GM23248 (cell line): ENCODE data around the gene LRBA. TPM values are rescaled to one million over a fixed set of nuclear protein-coding genes. Genes with fewer than 3 reads are reported as not detected.

Source experiments
- DNase-seq: peaks from one replicate; pipeline ENCODE4 v3.0.0-alpha.2; 2015
- H2AFZ ChIP-seq: fragments of 200-600 bp; sonication (generic); 2 replicates; pipeline ENCODE4 v1.6.1; 2016; ENCODE audit warnings: antibody characterized with exemption
- H3F3A ChIP-seq: fragments of 200-600 bp; sonication (generic); 2 replicates; pipeline ENCODE4 v1.6.1; 2016; ENCODE audit warnings: mild to moderate bottlenecking, antibody characterized with exemption, mixed run types; ENCODE audit not compliant: insufficient read depth
- H3K27ac ChIP-seq: fragments of 200-600 bp; sonication (generic); 2 replicates; pipeline ENCODE4 v1.5.1; 2016; ENCODE audit warnings: mild to moderate bottlenecking
- H3K27me3 ChIP-seq: fragments of 200-600 bp; sonication (generic); replicated peaks from 2 replicates; pipeline ENCODE4 v1.6.1; 2016; ENCODE audit warnings: mild to moderate bottlenecking; ENCODE audit not compliant: insufficient read depth
- H3K36me3 ChIP-seq: fragments of 200-600 bp; sonication (generic); 2 replicates; pipeline ENCODE4 v1.6.1; 2016; ENCODE audit warnings: low read depth, mild to moderate bottlenecking
- H3K4me1 ChIP-seq: fragments of 200-600 bp; sonication (generic); 2 replicates; pipeline ENCODE4 v1.6.1; 2016; ENCODE audit warnings: mild to moderate bottlenecking; ENCODE audit not compliant: insufficient read depth
- H3K4me2 ChIP-seq: fragments of 200-600 bp; sonication (generic); one replicate; pipeline ENCODE4 v1.6.1; 2016; ENCODE audit warnings: mild to moderate bottlenecking; ENCODE audit not compliant: unreplicated experiment
- H3K4me3 ChIP-seq: fragments of 200-600 bp; sonication (generic); 2 replicates; pipeline ENCODE4 v1.5.1; 2016; ENCODE audit warnings: mild to moderate bottlenecking
- H3K79me2 ChIP-seq: fragments of 200-600 bp; sonication (generic); 2 replicates; pipeline ENCODE4 v1.6.1; 2016; ENCODE audit warnings: mild to moderate bottlenecking; ENCODE audit not compliant: insufficient read depth
- H3K9ac ChIP-seq: fragments of 200-600 bp; sonication (generic); 2 replicates; pipeline ENCODE4 v1.6.1; 2016; ENCODE audit warnings: mild to moderate bottlenecking
- H3K9me2 ChIP-seq: fragments of 200-600 bp; sonication (generic); 2 replicates; pipeline ENCODE4 v1.6.1; 2016; ENCODE audit warnings: mixed run types, mild to moderate bottlenecking, moderate library complexity; ENCODE audit not compliant: insufficient read depth
- H3K9me3 ChIP-seq: fragments of 200-600 bp; sonication (generic); one replicate; pipeline ENCODE4 v1.6.1; 2017; ENCODE audit warnings: low read depth
- H4K20me1 ChIP-seq: fragments of 200-600 bp; sonication (generic); 2 replicates; pipeline ENCODE4 v1.6.0; 2016; ENCODE audit not compliant: insufficient read depth
- EZH2 ChIP-seq: fragments of 200-600 bp; sonication (generic); IDR thresholded peaks from 2 replicates; pipeline ENCODE4 v1.6.1; 2018; ENCODE audit warnings: antibody characterized with exemption, mild to moderate bottlenecking; ENCODE audit not compliant: insufficient read depth, poor library complexity, severe bottlenecking
- EZH2phosphoT487 ChIP-seq: fragments of 200-600 bp; sonication (generic); IDR thresholded peaks from 2 replicates; pipeline ENCODE4 v1.6.1; 2018; ENCODE audit warnings: antibody characterized with exemption, moderate library complexity, mild to moderate bottlenecking, low read depth; ENCODE audit not compliant: insufficient read depth
- WGBS, 2 experiments: methylation state at CpG; one replicate each; pipeline ENCODE4 v1.1.6; 2015 to 2017; ENCODE audit warnings: low lambda C conversion rate in 2 of 2, low coverage in 1 of 2; ENCODE audit errors: missing lambda C conversion rate in 2 of 2; 5-methylcytosine and 5-hydroxymethylcytosine counted together
- in situ Hi-C: fragments of 300-500 bp; cut with MboI; formaldehyde crosslinking; loops from 2 replicates; pipeline ENCODE4 v1.15.0; 2020
- polyA plus RNA-seq: library from polyadenylated mRNA; unstranded; fragments of >200 nt; fragmentation: Nextera tagmentation; extraction: Ambion mirVana; gene quantifications from 2 replicates; pipeline ENCODE4 v1.2.1, GENCODE V29; 2016
- total RNA-seq: library from RNA; depleted of rRNA; stranded (reverse); fragments of >200 nt; shearing (Covaris generic); gene quantifications from 2 replicates; pipeline ENCODE4 v1.2.3, GENCODE V29; 2014

The LRBA gene
- total and polyA plus RNA-seq, 2 experiments from 2014 or later = 6.6 to 17.8 TPM

- no peaks in the 10 kb centered on the region for H3K9me2 ChIP-seq
- H2AFZ ChIP-seq = no peak overlapping the region
- DNase-seq = peak; percentile 58
- H3K4me2 ChIP-seq = no peak overlapping the region
- H3K27ac ChIP-seq = no peak overlapping the region
- H3K9me3 ChIP-seq = no peaks in the 10 kb centered on the region
- no peaks in the 10 kb centered on the region for H3K79me2 ChIP-seq
- H3F3A ChIP-seq = 0 out of 2 replicates have a peak, but pooled peaks cover 10% of the 10 kb centered on the region
- no peak overlapping the region for H3K4me3 ChIP-seq
- H3K27me3 ChIP-seq = no peaks in the 10 kb centered on the region
- no peaks in the 10 kb centered on the region for H4K20me1 ChIP-seq
- H3K4me1 ChIP-seq = peaks cover 11% of the 10 kb centered on the region
- TF ChIP-seq EZH2phosphoT487 (no peak), EZH2 (no peak)
- no peak overlapping the region for H3K9ac ChIP-seq
- in situ Hi-C loops = no loop called here
- no peaks in the 10 kb centered on the region for H3K36me3 ChIP-seq
- WGBS, 2 experiments = 11 to 26% methylated on average over 1 of the region's 1 CpG
These were observed 635.6 kb downstream of the LRBA start for GRCh38 chr4:150379454-150379853.

DNA sequence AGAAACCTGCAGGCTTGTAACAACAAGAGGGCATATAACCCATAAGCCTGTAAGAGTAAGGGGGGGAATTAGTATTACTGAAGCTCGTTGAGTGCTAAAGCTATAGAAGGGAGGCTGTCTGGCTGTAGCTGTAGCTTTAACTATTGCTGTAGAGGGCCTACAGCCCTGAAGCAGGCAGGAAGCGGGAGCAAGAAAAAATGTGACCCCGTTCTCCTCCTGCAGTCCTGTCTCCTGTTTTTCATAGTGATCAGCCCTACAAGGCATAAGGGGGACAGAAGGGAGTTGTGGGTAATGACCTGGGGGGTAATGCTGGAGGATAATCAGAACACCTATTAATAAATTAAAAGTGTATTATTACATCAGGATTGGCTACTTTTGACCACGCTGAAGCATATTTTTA is 640.1 kb downstream of the LRBA start:
- 87 to 94% methylated on average over 4 of the region's 4 CpGs for WGBS, 2 experiments

DNA sequence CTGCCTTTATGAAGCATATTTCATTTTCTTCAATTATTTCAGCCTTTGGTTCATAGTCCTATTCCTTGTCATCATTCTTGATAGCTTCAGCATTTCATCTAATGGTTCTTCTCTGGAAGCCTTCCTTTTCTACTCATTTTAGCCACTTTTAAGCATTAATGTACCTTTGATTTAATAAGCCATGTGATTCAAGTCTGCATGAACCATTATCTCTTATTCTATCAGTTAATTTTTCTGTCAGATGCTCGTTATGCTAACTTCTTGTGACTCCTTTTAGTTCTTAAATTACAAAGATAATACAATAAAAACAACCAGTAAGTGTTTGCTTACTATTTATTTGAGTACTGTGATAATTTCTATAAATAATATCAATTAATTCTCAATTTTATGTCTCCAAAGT is 643.2 kb downstream of the LRBA start:
- no peak overlapping the region for H3K9ac ChIP-seq
- in situ Hi-C loops = no loop called here
- 90 to 96% methylated on average over 1 of the region's 1 CpG for WGBS, 2 experiments
- no peak overlapping the region for H3K27ac ChIP-seq
- H4K20me1 ChIP-seq = no peaks in the 10 kb centered on the region
- no peak overlapping the region for H3K4me2 ChIP-seq
- H2AFZ ChIP-seq = no peak overlapping the region
- no peaks in the 10 kb centered on the region for H3K9me2 ChIP-seq
- H3K79me2 ChIP-seq = no peaks in the 10 kb centered on the region
- no peaks in the 10 kb centered on the region for H3F3A ChIP-seq
- H3K36me3 ChIP-seq = no peaks in the 10 kb centered on the region
- DNase-seq = no peak
- H3K4me3 ChIP-seq = no peak overlapping the region
- no peak for TF ChIP-seq EZH2
- no peak for TF ChIP-seq EZH2phosphoT487
- no peaks in the 10 kb centered on the region for H3K9me3 ChIP-seq
- H3K27me3 ChIP-seq = no peaks in the 10 kb centered on the region
- H3K4me1 ChIP-seq = no peaks in the 10 kb centered on the region

More for the DNA sequence above, 640.1 kb downstream of the LRBA start:
- in situ Hi-C loops = no loop called here
- H3K4me1 ChIP-seq = peaks cover 3% of the 10 kb centered on the region; the same call in 1 of the 2 replicates
- H4K20me1 ChIP-seq = no peaks in the 10 kb centered on the region
- H3K9me2 ChIP-seq = no peaks in the 10 kb centered on the region
- no peak for DNase-seq
- no peak overlapping the region for H3K9ac ChIP-seq
- no peaks in the 10 kb centered on the region for H3K9me3 ChIP-seq
- no peak overlapping the region for H3K4me2 ChIP-seq
- TF ChIP-seq EZH2 (no peak), EZH2phosphoT487 (no peak)
- no peaks in the 10 kb centered on the region for H3K79me2 ChIP-seq
- H3K4me3 ChIP-seq = no peak overlapping the region
- H3K27me3 ChIP-seq = no peaks in the 10 kb centered on the region
- no peak overlapping the region for H3K27ac ChIP-seq
- no peak overlapping the region for H2AFZ ChIP-seq
- no peaks in the 10 kb centered on the region for H3K36me3 ChIP-seq
- no peaks in the 10 kb centered on the region for H3F3A ChIP-seq

- TF ChIP-seq EZH2phosphoT487 (no peak), EZH2 (no peak)
These were observed 645.4 kb downstream of the LRBA start for GRCh38 chr4:150369434-150370380.

More at GRCh38 chr4:150369434-150370380, 645.4 kb downstream of the LRBA start:
- Histone ChIP-seq H3K9ac (no peak overlapping the region), H3K4me3 (no peak overlapping the region), H3F3A (no peaks in the 10 kb centered on the region), H3K79me2 (no peaks in the 10 kb centered on the region), H3K27me3 (no peaks in the 10 kb centered on the region), H3K36me3 (no peaks in the 10 kb centered on the region), H3K4me1 (no peaks in the 10 kb centered on the region), H2AFZ (no peak overlapping the region), H4K20me1 (no peaks in the 10 kb centered on the region), H3K9me3 (no peaks in the 10 kb centered on the region), H3K9me2 (no peaks in the 10 kb centered on the region), H3K27ac (no peak overlapping the region), H3K4me2 (no peak overlapping the region)
- no peak for DNase-seq
- in situ Hi-C loops = no loop called here
- WGBS, 2 experiments = 71 to 73% methylated on average over 3 of the region's 3 CpGs
